Mesenchymal stem cell (in vitro differentiated cells and primary cell): ENCODE data around the gene WNT5A.
A peak's percentile ranks its signal among the peaks of the same experiment; 100 is the strongest.

ENCODE experiments used
- DNase-seq: peaks from one replicate; pipeline ENCODE4 v3.0.0-alpha.2; 2013
- H2AFZ ChIP-seq: one replicate; pipeline ENCODE4 v1.6.1; 2013; ENCODE audit warnings: low read depth, mild to moderate bottlenecking, control low read depth, inconsistent platforms, low read length, moderate library complexity
- H2AK5ac ChIP-seq: 2 replicates; pipeline ENCODE4 v1.6.1; 2013; ENCODE audit warnings: low read length, moderate library complexity, mild to moderate bottlenecking, inconsistent platforms; ENCODE audit not compliant: severe bottlenecking
- H2BK120ac ChIP-seq: one replicate; pipeline ENCODE4 v1.6.1; 2013; ENCODE audit warnings: low read depth, mild to moderate bottlenecking, inconsistent platforms, low read length, moderate library complexity
- H2BK12ac ChIP-seq, 2 experiments: one replicate each; pipeline ENCODE4 v1.6.1; 2013; ENCODE audit warnings: inconsistent platforms in 2 of 2, low read length in 2 of 2, mild to moderate bottlenecking in 2 of 2, moderate library complexity in 2 of 2, control low read depth in 1 of 2
- H2BK15ac ChIP-seq: one replicate; pipeline ENCODE4 v1.6.1; 2013; ENCODE audit warnings: mild to moderate bottlenecking, low read depth, inconsistent platforms; ENCODE audit not compliant: poor library complexity, severe bottlenecking
- H2BK5ac ChIP-seq: 2 replicates; pipeline ENCODE4 v1.6.1; 2013; ENCODE audit warnings: low read depth, mild to moderate bottlenecking, low read length, control low read depth, inconsistent platforms; ENCODE audit not compliant: poor library complexity, severe bottlenecking
- H3K14ac ChIP-seq, 2 experiments: one replicate each; pipeline ENCODE4 v1.6.1; 2013; ENCODE audit warnings: inconsistent platforms in 2 of 2, low read length in 2 of 2, control low read depth in 1 of 2, mild to moderate bottlenecking in 1 of 2, moderate library complexity in 1 of 2
- H3K18ac ChIP-seq, 2 experiments: one replicate each; pipeline ENCODE4 v1.6.1; 2013; ENCODE audit warnings: inconsistent platforms in 2 of 2, low read length in 2 of 2, control low read depth in 1 of 2, low read depth in 1 of 2, mild to moderate bottlenecking in 1 of 2
- H3K23ac ChIP-seq, 2 experiments: one replicate each; pipeline ENCODE4 v1.6.1; 2013; ENCODE audit warnings: inconsistent platforms in 2 of 2, low read length in 2 of 2, mild to moderate bottlenecking in 2 of 2, moderate library complexity in 2 of 2, control low read depth in 1 of 2
- H3K27ac ChIP-seq: 2 replicates; pipeline ENCODE4 v1.5.1; 2013; ENCODE audit warnings: mild to moderate bottlenecking, moderate library complexity, low read length, control low read depth, inconsistent platforms; ENCODE audit not compliant: poor library complexity, severe bottlenecking
- H3K27me3 ChIP-seq, 2 experiments: 2 replicates each; pipeline versions ENCODE4 v1.6.1 to v1.7.0; 2013; ENCODE audit warnings: low read length in 2 of 2, mild to moderate bottlenecking in 2 of 2, moderate library complexity in 2 of 2, control low read depth in 1 of 2, inconsistent platforms in 1 of 2; ENCODE audit not compliant: control insufficient read depth in 1 of 2, insufficient read depth in 1 of 2
- H3K36me3 ChIP-seq, 2 experiments: 2 replicates each; pipeline versions ENCODE4 v1.6.1 to v1.7.0; 2013; ENCODE audit warnings: low read length in 2 of 2, control low read depth in 1 of 2, inconsistent platforms in 1 of 2, low read depth in 1 of 2, mild to moderate bottlenecking in 1 of 2; ENCODE audit not compliant: insufficient read depth in 2 of 2, control insufficient read depth in 1 of 2
- H3K4ac ChIP-seq, 2 experiments: one replicate each; pipeline ENCODE4 v1.6.1; 2013; ENCODE audit warnings: inconsistent platforms in 2 of 2, low read length in 2 of 2, mild to moderate bottlenecking in 2 of 2, moderate library complexity in 2 of 2, control low read depth in 1 of 2, low read depth in 1 of 2
- H3K4me1 ChIP-seq: 2 replicates; pipeline ENCODE4 v1.6.1; 2013; ENCODE audit warnings: low read depth, low read length, control low read depth; ENCODE audit not compliant: control insufficient read depth, insufficient read depth
- H3K4me2 ChIP-seq: 2 replicates; pipeline ENCODE4 v1.6.1; 2013; ENCODE audit warnings: low read length, mild to moderate bottlenecking, inconsistent platforms; ENCODE audit not compliant: poor library complexity, severe bottlenecking
- H3K4me3 ChIP-seq, 2 experiments: 2 replicates each; pipeline versions ENCODE4 v1.5.1 to v1.7.0; 2013; ENCODE audit warnings: low read length in 2 of 2, mild to moderate bottlenecking in 2 of 2, control low read depth in 1 of 2, low read depth in 1 of 2; ENCODE audit not compliant: insufficient read depth in 1 of 2
- H3K79me1 ChIP-seq: replicated peaks from 2 replicates; pipeline ENCODE4 v1.6.1; 2013; ENCODE audit warnings: mild to moderate bottlenecking, control low read depth, low read length, inconsistent platforms; ENCODE audit not compliant: poor library complexity, severe bottlenecking
- H3K9ac ChIP-seq: 2 replicates; pipeline ENCODE4 v1.7.0; 2013; ENCODE audit warnings: mild to moderate bottlenecking, low read length, moderate library complexity
- H3K9me3 ChIP-seq: 2 replicates; pipeline ENCODE4 v1.7.0; 2013; ENCODE audit warnings: mild to moderate bottlenecking, low read length; ENCODE audit not compliant: control insufficient read depth
- H4K8ac ChIP-seq: one replicate; pipeline ENCODE4 v1.6.1; 2013; ENCODE audit warnings: inconsistent platforms, mild to moderate bottlenecking, low read length, moderate library complexity
- H4K91ac ChIP-seq: one replicate; pipeline ENCODE4 v1.6.1; 2013; ENCODE audit warnings: mild to moderate bottlenecking, low read length, inconsistent platforms
- WGBS: methylation state at CpG from one replicate; pipeline ENCODE4 v1.1.7; 2013; ENCODE audit warnings: mixed read lengths; 5-methylcytosine and 5-hydroxymethylcytosine counted together

Gene WNT5A

GRCh38 chr3:55498520-55498919, 11.4 kb upstream of the WNT5A start:
- no peak overlapping the region for H2BK120ac ChIP-seq
- H2BK5ac ChIP-seq = no peak overlapping the region
- H3K4me3 ChIP-seq = no peak overlapping the region
- H2BK15ac ChIP-seq = no peak overlapping the region
- H2BK12ac ChIP-seq = peak overlapping the region in 1 of 2 experiments; percentile 39
- no peak overlapping the region for H3K27ac ChIP-seq
- H3K14ac ChIP-seq = no peak overlapping the region
- no peak overlapping the region for H3K4ac ChIP-seq
- no peaks in the 10 kb centered on the region for H3K4me1 ChIP-seq
- H3K4me2 ChIP-seq = no peak overlapping the region
- DNase-seq = no peak
- H3K9me3 ChIP-seq = no peaks in the 10 kb centered on the region
- H2AK5ac ChIP-seq = no peak overlapping the region
- 100% methylated on average over 4 of the region's 4 CpGs for WGBS
- no peak overlapping the region for H3K23ac ChIP-seq
- no peak overlapping the region for H4K8ac ChIP-seq
- H4K91ac ChIP-seq = no peak overlapping the region
- H3K79me1 ChIP-seq = no peaks in the 10 kb centered on the region
- no peak overlapping the region for H3K9ac ChIP-seq
- no peaks in the 10 kb centered on the region for H3K36me3 ChIP-seq
- H3K27me3 ChIP-seq = peaks cover 0 to 8% of the 10 kb centered on the region in 2 experiments
- H2AFZ ChIP-seq = no peak overlapping the region
- H3K18ac ChIP-seq = no peak overlapping the region

GRCh38 chr3:55497250-55497649, 10.1 kb upstream of the WNT5A start:
- no peaks in the 10 kb centered on the region for H3K9me3 ChIP-seq
- H4K91ac ChIP-seq = no peak overlapping the region
- H3K36me3 ChIP-seq = no peaks in the 10 kb centered on the region
- no peak overlapping the region for H2BK12ac ChIP-seq
- no peaks in the 10 kb centered on the region for H3K79me1 ChIP-seq
- no peak overlapping the region for H3K4me3 ChIP-seq
- H3K4me2 ChIP-seq = no peak overlapping the region
- H3K27me3 ChIP-seq = peaks cover 0 to 7% of the 10 kb centered on the region in 2 experiments
- no peak overlapping the region for H4K8ac ChIP-seq
- no peak overlapping the region for H2AFZ ChIP-seq
- no peak overlapping the region for H3K9ac ChIP-seq
- no peak overlapping the region for H2BK120ac ChIP-seq
- H2AK5ac ChIP-seq = no peak overlapping the region
- no peak overlapping the region for H2BK5ac ChIP-seq
- no peak overlapping the region for H2BK15ac ChIP-seq
- H3K4ac ChIP-seq = no peak overlapping the region
- no peaks in the 10 kb centered on the region for H3K4me1 ChIP-seq
- H3K23ac ChIP-seq = no peak overlapping the region
- H3K14ac ChIP-seq = no peak overlapping the region
- no peak overlapping the region for H3K27ac ChIP-seq
- no peak for DNase-seq
- H3K18ac ChIP-seq = no peak overlapping the region

DNA sequence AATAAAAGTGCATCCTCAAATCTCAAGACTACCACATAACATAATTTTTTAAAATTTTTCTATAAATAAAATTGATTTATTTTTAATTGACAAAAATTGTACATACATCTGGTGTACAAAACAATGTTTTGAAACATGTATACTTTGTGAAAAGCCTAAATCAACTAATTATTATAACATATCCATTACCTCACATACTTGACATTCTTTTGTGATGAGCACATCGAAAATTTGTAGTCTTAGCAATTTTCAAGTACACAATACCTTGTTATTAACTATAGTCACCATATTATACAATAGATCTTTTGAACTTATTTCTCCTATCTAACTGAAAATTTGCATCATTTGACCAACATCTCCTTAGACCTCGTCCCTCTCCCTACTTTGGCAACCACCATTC, 7.9 kb upstream of the WNT5A start:
- no peak overlapping the region for H3K4me2 ChIP-seq
- no peak overlapping the region for H2BK5ac ChIP-seq
- H3K18ac ChIP-seq = no peak overlapping the region
- H2AK5ac ChIP-seq = no peak overlapping the region
- no peaks in the 10 kb centered on the region for H3K9me3 ChIP-seq
- H3K4me3 ChIP-seq = no peak overlapping the region
- no peak for DNase-seq
- 94% methylated on average over 2 of the region's 2 CpGs for WGBS
- H4K8ac ChIP-seq = no peak overlapping the region
- H2BK15ac ChIP-seq = no peak overlapping the region
- H3K79me1 ChIP-seq = no peaks in the 10 kb centered on the region
- no peak overlapping the region for H3K9ac ChIP-seq
- no peak overlapping the region for H3K23ac ChIP-seq
- H3K27me3 ChIP-seq = peaks cover 0 to 12% of the 10 kb centered on the region in 2 experiments
- H2BK12ac ChIP-seq = no peak overlapping the region
- H2BK120ac ChIP-seq = no peak overlapping the region
- H3K27ac ChIP-seq = no peak overlapping the region
- H3K36me3 ChIP-seq = no peaks in the 10 kb centered on the region
- peaks cover 3% of the 10 kb centered on the region for H3K4me1 ChIP-seq
- no peak overlapping the region for H4K91ac ChIP-seq
- no peak overlapping the region for H2AFZ ChIP-seq
- H3K4ac ChIP-seq = no peak overlapping the region
- H3K14ac ChIP-seq = no peak overlapping the region

DNA sequence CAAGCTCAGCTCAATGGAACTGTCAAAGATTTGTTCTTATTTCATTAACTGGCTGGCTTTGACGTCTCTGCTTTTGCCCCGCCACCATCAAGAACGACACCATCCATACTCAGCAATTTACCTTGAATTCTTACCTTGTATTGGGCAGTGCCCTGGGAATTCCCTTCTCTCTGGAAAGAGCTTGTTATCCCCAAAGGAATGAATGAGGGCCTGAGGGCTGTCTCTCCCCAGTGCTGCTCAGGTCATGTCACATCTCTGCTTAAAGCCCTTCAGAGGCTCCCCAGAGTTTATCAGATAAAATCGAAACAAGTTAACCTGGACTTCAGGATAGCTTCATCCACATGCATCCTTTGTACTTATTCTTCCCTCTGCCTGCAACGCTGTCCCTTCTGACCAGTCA, 5.9 kb upstream of the WNT5A start:
- Histone ChIP-seq H2BK15ac (no peak overlapping the region), H3K36me3 (no peaks in the 10 kb centered on the region), H2BK5ac (no peak overlapping the region), H3K9me3 (no peaks in the 10 kb centered on the region), H2BK12ac (peak overlapping the region in 1 of 2 experiments; percentile 40), H3K18ac (peak overlapping the region in 1 of 2 experiments; percentile 18), H3K14ac (no peak overlapping the region), H2AFZ (no peak overlapping the region), H3K9ac (no peak overlapping the region), H3K4ac (peak overlapping the region in 1 of 2 experiments; percentile 2), H3K27me3 (peaks cover 0 to 26% of the 10 kb centered on the region in 2 experiments), H2BK120ac (no peak overlapping the region), H3K4me2 (no peak overlapping the region), H2AK5ac (no peak overlapping the region), H4K91ac (no peak overlapping the region), H3K4me3 (no peak overlapping the region), H3K4me1 (peaks cover 17% of the 10 kb centered on the region), H3K79me1 (peaks cover 4% of the 10 kb centered on the region), H3K23ac (no peak overlapping the region), H3K27ac (no peak overlapping the region), H4K8ac (no peak overlapping the region)
- no peak for DNase-seq
- 87% methylated on average over 5 of the region's 5 CpGs for WGBS
